Activated CD4-positive, alpha-beta T cell treated with anti-CD3 and anti-CD28 coated beads, Interleukin-10, Interleukin-2, amounts not matched to agents 100 ng/mL and 50 ng/mL, durations not matched to agents 16 hours and 8 hours (primary cell): Measurements from ENCODE around the gene ZNF385A.
"Not testable (repeated sequence)": the region's sequence is repeated elsewhere in the genome, so short reads cannot be mapped to it uniquely, and the experiment has no call there.

Source experiments
- DNase-seq: peaks from one replicate; pipeline ENCODE4 v3.0.0-alpha.2; 2020

ZNF385A gene

GRCh38 chr12:54352891-54353874 is 31.4 kb downstream of the ZNF385A start:
- DNase-seq, result no peak

DNA sequence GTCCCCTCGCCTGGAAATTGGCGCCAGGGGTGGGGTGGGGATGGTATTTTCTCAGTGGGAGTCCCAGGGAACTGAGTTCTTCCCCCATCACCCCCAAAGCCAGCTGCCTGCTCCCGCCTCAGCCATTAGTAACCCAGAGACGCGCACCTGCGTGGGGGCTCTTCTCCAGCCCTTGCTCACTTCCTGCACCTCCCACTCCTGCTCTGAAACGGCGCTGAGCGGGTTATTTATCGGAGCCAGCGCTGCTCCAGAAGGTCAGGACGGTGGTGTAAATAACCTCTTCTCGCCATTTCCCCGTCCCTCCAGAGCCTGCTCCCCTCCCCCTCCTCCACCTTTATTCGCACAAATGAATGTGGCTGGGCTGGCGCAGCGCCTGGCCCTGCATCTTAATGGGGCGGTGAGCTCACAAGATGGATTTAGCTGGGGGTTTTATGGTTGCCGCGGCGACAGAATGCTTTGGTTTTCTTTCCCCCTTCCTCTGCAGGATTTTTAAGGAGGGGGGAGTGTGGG is 32.5 kb downstream of the ZNF385A start:
- no peak for DNase-seq

DNA sequence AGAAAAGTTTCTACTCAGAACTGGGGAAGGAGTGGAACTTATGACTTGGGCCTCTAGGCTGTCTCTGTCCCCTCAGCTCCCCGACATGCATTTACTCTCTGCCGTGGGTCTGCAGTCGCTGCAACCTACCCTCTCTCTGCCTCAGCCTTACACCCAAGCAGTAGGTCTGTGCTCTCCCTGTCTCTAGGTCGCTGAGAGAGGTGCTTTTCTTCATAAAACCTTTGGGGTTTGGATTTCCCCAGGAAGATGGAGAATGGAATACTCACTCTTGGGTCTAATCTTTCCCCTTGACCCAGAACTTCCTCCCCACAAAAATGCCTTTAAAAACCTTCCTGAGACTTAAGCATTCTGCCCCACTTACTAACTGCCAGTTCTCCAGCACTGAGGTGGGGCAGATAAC is 33.2 kb downstream of the ZNF385A start:
- no peak for DNase-seq

GRCh38 chr12:54350743-54351142 is 33.8 kb downstream of the ZNF385A start:
- DNase-seq, result no peak

GRCh38 chr12:54349679-54350078 is 34.9 kb downstream of the ZNF385A start:
- DNase-seq, result no peak

- no peak for DNase-seq
Measured at GRCh38 chr12:54349036-54349435, 35.5 kb downstream of the ZNF385A start.

DNA sequence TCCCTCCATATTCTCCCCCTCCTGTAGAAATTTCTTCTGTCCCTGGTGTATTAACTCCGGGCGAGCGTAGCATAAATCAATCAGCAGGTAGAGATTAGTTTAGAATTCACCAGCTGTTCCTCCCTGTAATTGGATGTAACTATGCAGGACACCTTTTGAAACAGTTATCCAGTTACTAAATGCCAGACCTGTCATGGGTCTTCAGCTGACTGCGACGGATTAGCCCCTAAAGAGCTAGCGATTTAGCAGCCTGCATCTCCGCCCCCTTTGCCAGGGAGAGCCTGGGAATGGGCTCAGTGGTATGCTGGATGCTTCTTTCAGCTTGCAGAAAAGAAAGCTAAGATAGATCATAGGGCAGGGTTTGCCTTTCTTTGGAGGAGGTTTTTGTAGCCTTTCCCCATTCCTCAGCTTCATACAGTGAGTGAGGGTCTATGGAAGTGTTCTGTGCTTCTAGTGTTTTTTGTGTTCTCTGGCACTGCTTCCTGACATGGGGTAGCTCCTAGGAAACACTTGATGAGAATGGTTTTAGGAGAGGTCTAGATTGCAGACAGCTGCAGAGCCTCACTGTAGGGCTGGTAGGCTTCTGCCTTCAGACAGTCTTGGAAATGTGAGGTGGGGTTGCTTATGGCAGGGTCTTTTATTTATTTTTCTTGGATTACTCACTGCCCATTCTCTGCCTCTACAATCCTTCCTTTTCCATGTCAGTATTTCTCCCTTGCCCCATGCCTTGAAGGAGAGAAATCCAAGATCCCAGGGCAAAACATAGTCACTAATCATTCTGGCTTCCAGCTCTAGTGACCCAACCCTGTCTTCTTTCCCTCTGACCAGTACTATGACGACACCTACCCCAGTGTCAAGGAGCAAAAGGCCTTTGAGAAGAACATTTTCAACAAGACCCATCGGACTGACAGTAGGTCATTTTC is 42.9 kb downstream of the ZNF385A start:
- DNase-seq, result no peak

- no peak for DNase-seq
Measured at GRCh38 chr12:54340846-54341245, 43.7 kb downstream of the ZNF385A start.

- DNase-seq, result no peak
Measured at GRCh38 chr12:54338698-54339296, 45.7 kb downstream of the ZNF385A start.

DNA sequence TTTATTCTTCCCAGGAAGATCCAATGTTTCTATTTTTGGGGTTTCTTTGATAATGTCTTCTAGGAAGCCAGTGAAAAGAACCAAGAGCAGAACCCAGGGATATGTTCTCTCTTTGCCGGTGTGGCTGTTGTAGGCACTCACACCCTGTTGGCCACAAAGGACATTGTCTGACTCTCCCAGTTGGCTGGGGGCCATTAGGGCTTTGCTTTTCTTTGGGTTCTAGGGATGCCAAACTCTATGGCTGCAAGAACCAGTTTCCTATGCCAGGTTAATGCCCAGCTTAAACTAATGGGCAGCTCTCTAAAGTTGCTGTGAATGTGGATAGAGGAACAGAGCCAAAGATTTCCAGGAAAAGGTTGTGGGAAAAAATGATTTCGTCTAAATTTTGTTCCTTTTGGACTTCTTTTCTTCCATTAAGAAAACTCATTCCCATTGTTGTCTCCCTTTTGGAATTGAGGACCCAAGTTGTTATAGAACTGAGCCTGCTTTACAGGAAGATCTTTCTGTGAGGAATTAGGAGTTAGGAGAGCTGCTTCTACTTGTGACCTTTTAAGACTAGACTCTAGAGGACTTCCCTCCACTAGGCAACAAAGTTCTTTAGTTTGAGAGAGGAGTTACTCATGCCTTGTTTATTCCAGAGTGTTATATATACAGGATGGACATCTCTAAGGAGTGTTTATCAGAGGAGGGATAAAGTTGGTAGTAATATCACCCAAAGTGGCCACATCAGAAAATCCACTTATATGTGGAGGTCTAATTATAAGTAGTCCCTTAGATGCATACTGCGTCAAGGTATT is 46.5 kb downstream of the ZNF385A start:
- no peak for DNase-seq

DNA sequence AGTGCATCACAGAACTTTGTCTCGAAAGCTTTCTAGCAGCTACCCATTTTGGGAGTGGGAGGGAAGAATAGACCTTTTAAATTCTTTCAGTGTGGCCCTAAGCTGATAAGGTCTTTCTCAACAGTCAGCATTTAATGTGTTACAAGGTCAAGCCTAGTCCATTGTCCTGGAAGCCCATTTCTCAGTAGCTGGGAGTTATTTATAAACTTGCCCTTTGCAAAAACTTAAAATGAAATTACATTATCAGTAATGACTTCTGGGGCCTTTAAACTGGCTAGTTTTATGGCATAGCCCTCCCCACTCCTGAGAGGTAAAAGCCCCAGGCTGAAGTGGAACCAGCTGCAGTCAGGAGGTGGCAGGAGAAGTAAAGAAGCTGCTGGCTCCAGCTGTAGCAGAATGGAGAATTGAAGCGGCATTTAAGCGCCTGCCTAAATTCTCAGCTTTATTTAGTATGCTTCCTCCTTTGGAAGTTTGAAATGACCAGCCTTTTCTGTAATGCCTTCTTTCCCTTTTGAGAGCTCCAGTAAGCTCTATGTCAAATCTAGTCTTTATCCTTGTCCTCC is 47.2 kb downstream of the ZNF385A start:
- no peak for DNase-seq

DNA sequence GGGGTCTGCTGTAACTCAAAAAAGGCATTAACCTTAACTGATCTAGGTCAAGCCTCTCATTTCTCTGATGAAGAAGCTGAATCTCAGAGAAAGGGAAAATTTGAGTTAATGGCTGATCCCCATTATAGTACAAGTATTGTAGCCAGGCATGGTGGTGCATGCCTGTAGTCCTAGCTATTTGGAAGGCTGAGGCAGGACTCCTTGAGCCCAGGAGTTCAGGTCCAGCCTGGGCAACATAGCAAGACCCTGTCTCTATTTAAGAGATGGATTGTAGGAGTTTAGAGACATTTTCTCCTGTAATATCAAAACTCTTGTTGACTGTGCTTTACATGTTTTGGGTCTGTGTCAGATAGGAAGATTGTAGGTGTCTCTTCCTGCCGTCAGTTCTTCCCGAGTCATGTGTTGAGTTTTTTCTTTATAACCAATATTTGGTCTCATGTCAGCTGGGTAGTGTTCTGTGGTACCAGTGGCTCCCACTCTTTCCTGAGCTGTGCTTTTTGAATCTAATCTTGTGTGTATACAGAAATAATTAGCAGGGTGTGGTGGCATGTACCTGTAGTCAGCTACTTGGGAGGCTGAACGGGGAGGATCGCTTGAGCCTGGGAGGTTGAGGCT is 51.0 kb downstream of the ZNF385A start:
- DNase-seq, result no peak

- DNase-seq, result no peak
Measured at GRCh38 chr12:54331461-54331860, 53.1 kb downstream of the ZNF385A start.

DNA sequence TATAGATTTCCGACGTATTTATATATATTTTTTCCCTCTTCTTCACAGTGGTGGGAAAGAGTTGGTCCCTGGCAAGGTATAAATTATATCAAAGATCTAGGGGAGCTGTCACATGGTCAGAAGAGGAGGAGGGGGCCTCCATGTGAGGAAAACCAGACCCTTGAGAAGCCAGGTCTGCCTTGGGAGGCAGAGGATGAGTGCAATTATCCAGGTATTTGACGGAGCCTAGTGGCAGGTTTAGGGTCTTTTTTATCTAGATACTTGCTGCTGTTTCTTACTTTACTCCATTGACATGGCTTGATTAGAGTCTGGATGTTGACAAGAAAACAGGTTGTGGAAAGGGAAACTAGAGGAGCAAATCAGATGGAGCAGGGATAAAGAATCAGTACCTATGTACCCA is 54.1 kb downstream of the ZNF385A start:
- no peak for DNase-seq

- no peak for DNase-seq
Measured at GRCh38 chr12:54329759-54330158, 54.8 kb downstream of the ZNF385A start.

GRCh38 chr12:54328595-54329337 is 55.8 kb downstream of the ZNF385A start:
- DNase-seq, result no peak

DNA sequence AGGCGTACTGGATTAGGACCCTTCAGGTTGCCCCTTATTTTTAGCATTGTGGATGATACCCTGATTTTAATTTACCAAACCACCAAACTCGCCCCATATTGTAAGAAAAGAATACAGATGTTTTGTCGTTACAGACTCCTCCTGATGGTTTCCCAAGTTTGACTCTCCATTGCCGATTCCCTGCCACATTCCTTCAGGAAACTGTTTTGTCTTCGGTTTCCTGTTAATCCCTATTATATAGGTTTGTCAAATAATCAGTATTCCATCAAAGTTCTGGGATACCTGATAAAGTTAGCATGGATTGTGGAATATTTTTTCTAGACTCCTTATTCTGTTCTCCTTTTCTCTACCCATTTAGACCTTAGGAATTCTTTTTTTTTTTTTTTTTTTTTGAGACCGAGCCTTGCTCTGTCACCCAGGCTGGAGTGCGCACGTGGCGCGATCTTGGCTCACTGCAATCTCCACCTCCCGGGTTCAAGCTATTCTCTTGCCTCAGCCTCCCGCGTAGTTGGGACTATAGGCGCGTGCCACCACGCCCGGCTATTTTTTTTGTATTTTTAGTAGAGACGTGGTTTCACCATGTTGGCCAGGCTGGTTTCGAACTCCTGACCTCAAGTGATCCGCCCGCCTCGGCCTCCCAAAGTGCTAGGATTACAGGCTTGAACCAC is 59.0 kb downstream of the ZNF385A start:
- not testable (repeated sequence) for DNase-seq

- DNase-seq, result peak; percentile 99
Measured at GRCh38 chr12:54324617-54325441, 59.7 kb downstream of the ZNF385A start, which contains the start of gene COPZ1. Gene COPZ1, plus strand, starts transcription at chr12:54325131. Its CDS starts 33 bp downstream, at chr12:54325164.

DNA sequence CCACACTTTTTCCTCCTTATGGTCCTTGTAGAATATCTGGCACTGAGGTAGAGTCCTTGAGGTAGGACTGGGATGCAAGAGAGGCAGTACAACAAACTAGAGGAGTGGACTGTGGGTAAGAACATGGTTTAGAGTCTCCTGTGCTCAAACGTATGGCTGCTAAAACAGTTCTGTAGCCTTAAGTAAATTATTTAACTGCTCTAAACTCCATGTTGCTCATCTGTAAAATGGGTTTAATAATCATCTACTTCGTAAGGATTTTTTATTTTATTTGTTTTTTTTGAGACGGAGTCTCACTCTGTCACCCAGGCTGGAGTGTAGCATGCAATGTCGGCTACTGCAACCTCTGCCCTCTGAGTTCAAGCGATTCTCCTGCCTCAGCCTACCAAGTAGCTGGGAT is 63.2 kb downstream of the ZNF385A start:
- no peak for DNase-seq
